Measurements from ENCODE around the gene HOXA6. TPM values are rescaled to one million over a fixed set of nuclear protein-coding genes. Genes with fewer than 3 reads are reported as not detected.

HOXA6 gene
- total RNA-seq, 2 experiments from 2014 or later, result not detected

DNA sequence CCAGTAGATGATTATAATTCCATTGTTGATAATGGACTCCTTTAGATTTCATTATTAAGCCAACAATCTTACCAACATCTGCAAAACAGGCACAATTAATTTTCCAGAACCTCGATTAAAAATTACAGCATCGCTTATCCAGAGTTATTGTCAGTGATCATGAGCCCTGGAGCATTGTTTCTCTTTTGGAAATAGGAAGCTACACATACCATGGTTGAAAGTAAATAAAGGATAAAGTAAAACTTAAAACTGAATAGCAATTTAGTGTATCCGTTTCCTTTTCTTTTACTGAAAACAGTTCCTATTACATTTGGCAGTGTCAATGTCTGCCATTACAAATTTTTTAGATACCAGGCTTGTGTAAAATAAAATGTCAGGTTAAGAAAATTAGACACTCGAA, 35.2 kb downstream of the HOXA6 start:
- ATAC-seq, result no peak
- no peaks in the 10 kb centered on the region for H3K27me3 Mint-ChIP-seq
- no peak overlapping the region for H3K4me3 Mint-ChIP-seq
- intact Hi-C loops (cut with micrococcal nuclease), result no loop called here
- no peaks in the 10 kb centered on the region for H3K36me3 Mint-ChIP-seq (ENCODE audit: low read depth)
- TF ChIP-seq, protein P1, sequence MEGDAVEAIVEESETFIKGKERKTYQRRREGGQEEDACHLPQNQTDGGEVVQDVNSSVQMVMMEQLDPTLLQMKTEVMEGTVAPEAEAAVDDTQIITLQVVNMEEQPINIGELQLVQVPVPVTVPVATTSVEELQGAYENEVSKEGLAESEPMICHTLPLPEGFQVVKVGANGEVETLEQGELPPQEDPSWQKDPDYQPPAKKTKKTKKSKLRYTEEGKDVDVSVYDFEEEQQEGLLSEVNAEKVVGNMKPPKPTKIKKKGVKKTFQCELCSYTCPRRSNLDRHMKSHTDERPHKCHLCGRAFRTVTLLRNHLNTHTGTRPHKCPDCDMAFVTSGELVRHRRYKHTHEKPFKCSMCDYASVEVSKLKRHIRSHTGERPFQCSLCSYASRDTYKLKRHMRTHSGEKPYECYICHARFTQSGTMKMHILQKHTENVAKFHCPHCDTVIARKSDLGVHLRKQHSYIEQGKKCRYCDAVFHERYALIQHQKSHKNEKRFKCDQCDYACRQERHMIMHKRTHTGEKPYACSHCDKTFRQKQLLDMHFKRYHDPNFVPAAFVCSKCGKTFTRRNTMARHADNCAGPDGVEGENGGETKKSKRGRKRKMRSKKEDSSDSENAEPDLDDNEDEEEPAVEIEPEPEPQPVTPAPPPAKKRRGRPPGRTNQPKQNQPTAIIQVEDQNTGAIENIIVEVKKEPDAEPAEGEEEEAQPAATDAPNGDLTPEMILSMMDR (IDR thresholded peaks at IDR 0.05), result no peak
- no peaks in the 10 kb centered on the region for H3K4me1 Mint-ChIP-seq (ENCODE audit: low read depth)
- no peaks in the 10 kb centered on the region for H3K9me3 Mint-ChIP-seq
- no peak for DNase-seq
- ChIA-PET POLR2A (no interaction called here), CTCF (no interaction called here)
- H3K27ac Mint-ChIP-seq, result no peak overlapping the region

DNA sequence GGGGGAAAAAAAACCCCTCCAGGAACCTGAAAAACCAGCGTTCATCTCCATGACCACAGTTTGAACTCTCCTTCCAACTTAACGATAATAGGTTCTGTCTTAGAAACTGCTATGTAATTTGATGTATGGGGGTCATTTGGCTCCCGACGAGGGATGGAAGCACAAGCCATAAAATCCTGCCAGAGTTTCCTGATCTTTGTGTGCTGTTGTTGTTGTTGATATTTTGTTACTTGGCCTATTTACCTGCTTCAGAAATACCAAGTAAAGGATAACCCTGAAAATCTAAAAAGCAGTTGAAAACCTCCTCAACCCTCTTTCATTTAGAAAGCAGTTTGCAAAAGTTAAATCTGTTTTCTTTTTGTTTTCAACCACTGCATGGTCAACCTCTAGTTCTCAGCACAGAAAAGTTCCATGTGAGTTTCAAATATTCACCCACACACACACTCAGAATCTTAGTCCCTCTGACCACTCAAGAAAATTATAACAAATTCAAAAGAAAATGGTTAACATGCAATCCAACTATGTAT, 35.8 kb downstream of the HOXA6 start:
- no peaks in the 10 kb centered on the region for H3K9me3 Mint-ChIP-seq
- intact Hi-C loops (cut with micrococcal nuclease), result no loop called here
- no peaks in the 10 kb centered on the region for H3K27me3 Mint-ChIP-seq
- ATAC-seq (no peak), DNase-seq (no peak)
- TF ChIP-seq, protein P1 (IDR thresholded peaks at IDR 0.05), result no peak
- no peaks in the 10 kb centered on the region for H3K36me3 Mint-ChIP-seq (ENCODE audit: low read depth)
- H3K4me3 Mint-ChIP-seq, result no peak overlapping the region
- H3K27ac Mint-ChIP-seq, result no peak overlapping the region
- H3K4me1 Mint-ChIP-seq (ENCODE audit: low read depth), result no peaks in the 10 kb centered on the region
- ChIA-PET POLR2A (no interaction called here), CTCF (no interaction called here)

DNA sequence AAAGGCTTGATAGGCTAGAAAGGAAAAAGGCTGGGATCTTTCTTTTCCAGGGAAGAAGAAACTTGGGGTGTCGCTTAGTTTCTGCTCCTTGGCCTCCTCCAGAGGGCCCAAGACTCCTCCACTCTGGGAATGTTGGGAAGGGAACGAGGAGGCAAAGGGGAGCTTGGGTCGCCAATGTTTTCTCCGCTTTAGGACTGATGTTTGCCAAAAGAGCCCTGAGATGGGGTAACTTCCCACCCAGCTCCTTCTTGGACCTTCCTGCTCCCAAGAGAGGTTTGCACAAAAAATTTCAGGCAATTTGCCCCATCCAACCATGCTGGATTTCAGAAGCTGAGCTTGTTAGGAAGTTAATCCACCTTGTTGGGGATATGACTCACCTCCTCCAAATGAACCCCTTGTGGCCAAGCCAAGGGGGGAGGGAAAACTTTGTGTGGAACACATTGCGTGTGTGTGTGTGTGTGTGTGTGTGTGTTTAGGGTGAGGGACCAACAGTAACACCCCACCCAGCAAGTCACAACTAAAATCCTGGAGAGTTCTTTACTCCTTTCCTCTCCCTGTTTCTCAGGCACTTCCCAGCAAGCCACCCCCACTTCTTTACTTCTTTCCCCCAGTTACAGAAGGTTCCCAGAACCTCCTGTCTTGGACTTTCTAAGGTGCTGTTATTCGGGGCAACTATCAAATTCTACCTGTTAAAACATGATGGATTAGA, 36.4 kb downstream of the HOXA6 start:
- ATAC-seq, result no peak
- Mint-ChIP-seq H3K27ac (no peak overlapping the region), H3K27me3 (no peaks in the 10 kb centered on the region), H3K9me3 (no peaks in the 10 kb centered on the region), H3K4me1 (ENCODE audit: low read depth) (no peaks in the 10 kb centered on the region), H3K4me3 (no peak overlapping the region), H3K36me3 (ENCODE audit: low read depth) (no peaks in the 10 kb centered on the region)
- POLR2A ChIA-PET, result interaction anchor here (0.8 to 1.3 kb wide), 3 partner anchors 10 to 38 kb away, joined by 3 read pairs; no protein-coding TSS in a partner anchor
- intact Hi-C loops (cut with micrococcal nuclease), result no loop called here
- TF ChIP-seq, protein P1 (IDR thresholded peaks at IDR 0.05), result no peak
- CTCF ChIA-PET, result interaction anchor here (0.6 kb wide), 1 partner anchor 44 kb away, joined by 3 read pairs; no protein-coding TSS in a partner anchor
- DNase-seq, result no peak

DNA sequence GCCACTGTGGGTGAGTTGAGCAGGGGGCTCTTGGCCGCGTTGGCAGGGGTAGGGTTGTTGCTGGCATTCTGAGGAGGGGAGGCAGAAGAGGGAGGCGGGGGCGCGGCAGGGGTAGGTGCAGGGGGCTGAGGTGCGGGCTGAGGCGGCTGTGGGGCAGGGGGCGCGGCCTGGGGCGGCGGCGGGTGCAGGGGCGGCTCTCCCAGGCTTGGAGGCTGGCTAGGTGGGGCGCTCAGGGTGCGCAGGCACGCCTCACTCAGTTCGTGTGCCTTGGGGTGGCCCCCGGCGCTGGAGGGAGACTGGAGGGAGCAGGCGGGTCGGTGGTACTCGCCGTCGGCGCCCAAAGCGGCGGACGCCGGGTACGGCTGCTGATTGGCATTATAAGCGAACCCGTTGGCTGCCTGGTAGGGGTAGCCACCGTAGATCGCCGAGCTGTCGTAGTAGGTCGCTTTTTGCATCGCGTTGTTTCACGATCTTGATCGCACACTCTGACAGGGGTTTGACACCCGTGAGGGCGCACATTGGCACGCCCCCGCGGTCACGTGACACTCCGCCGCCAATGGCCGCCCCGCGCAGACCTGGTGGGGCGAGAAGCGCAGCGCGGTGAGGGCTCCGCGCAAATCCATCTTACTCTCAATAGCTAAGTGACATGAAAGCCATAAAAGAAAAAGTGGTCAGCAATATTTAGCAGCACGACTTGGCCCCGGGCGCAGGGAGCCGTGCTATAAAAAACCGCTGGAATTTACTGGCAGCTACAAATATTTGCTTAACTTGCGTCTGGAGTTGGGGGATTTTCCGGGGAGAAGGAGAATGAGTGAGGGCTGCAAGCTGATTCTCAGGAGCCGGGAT, 37.2 kb downstream of the HOXA6 start:
- H3K27ac Mint-ChIP-seq, result no peak overlapping the region
- ATAC-seq, result no peak
- CTCF ChIA-PET, result no interaction called here
- H3K9me3 Mint-ChIP-seq, result no peaks in the 10 kb centered on the region
- H3K27me3 Mint-ChIP-seq, result no peaks in the 10 kb centered on the region
- TF ChIP-seq, protein P1 (IDR thresholded peaks at IDR 0.05), result no peak
- intact Hi-C loops (cut with micrococcal nuclease), result no loop called here
- no peaks in the 10 kb centered on the region for H3K4me1 Mint-ChIP-seq (ENCODE audit: low read depth)
- DNase-seq, result no peak
- H3K36me3 Mint-ChIP-seq (ENCODE audit: low read depth), result no peaks in the 10 kb centered on the region
- H3K4me3 Mint-ChIP-seq, result no peak overlapping the region
- POLR2A ChIA-PET, result interaction anchor here (0.8 to 1.3 kb wide), 3 partner anchors 10 to 39 kb away, joined by 3 read pairs; no protein-coding TSS in a partner anchor
